IMR-90 (cell line): Measurements from ENCODE around the gene ADAMTS16. TPM values are rescaled to one million over a fixed set of nuclear protein-coding genes. Genes with fewer than 3 reads are reported as not detected.

Experiments used
- ATAC-seq: fragments of 200-7000 bp; cut with Tn5 transposase; 2 replicates; pipeline ENCODE4 v1.9.1; 2020; ENCODE audit warnings: low read depth, mild to moderate bottlenecking, moderate library complexity
- BruUV-seq: library from RNA; stranded (reverse); fragments of 400-500 nt; replicated peaks from 2 replicates; lab custom pipeline; 2021; lab: Mats Ljungman, UMichigan
- CTCF ChIA-PET: fragments of 300-600 bp; formaldehyde crosslinking; extraction: SDS; loops from one replicate; lab custom pipeline; 2021; ENCODE audit warnings: antibody characterized with exemption; lab: Yijun Ruan, JAX
- POLR2A ChIA-PET: fragments of 300-600 bp; sonication (Branson Sonifier 250); formaldehyde crosslinking; loops from one replicate; lab custom pipeline; 2022; ENCODE audit warnings: antibody characterized with exemption; ENCODE audit not compliant: unreplicated experiment; lab: Charles Lee
- DNase-seq: peaks from one replicate; pipeline ENCODE4 v3.0.0; 2013
- H2AFZ ChIP-seq: replicated peaks from 2 replicates; pipeline ENCODE3; 2013; ENCODE audit warnings: low read length, mild to moderate bottlenecking; ENCODE audit not compliant: poor library complexity
- H2AK5ac ChIP-seq: 2 replicates; pipeline ENCODE4 v1.6.1; 2013; ENCODE audit warnings: low read depth, low read length, inconsistent platforms
- H2AK9ac ChIP-seq: replicated peaks from 2 replicates; pipeline ENCODE3; 2013; ENCODE audit warnings: mild to moderate bottlenecking, low read depth, low read length, moderate library complexity; ENCODE audit not compliant: poor library complexity
- H2BK120ac ChIP-seq: 2 replicates; pipeline ENCODE4 v1.6.1; 2013; ENCODE audit warnings: low read depth, low read length, inconsistent platforms
- H2BK15ac ChIP-seq: 3 replicates; pipeline ENCODE4 v1.6.1; 2013; ENCODE audit warnings: low read depth, low read length, inconsistent platforms
- H2BK20ac ChIP-seq: 2 replicates; pipeline ENCODE4 v1.6.1; 2013; ENCODE audit warnings: low read depth, mild to moderate bottlenecking, inconsistent platforms, low read length, moderate library complexity
- H2BK5ac ChIP-seq: 2 replicates; pipeline ENCODE4 v1.6.1; 2013; ENCODE audit warnings: mild to moderate bottlenecking, low read depth, low read length, inconsistent platforms; ENCODE audit not compliant: poor library complexity, severe bottlenecking
- H3K14ac ChIP-seq: replicated peaks from 2 replicates; pipeline ENCODE4 v1.6.1; 2013; ENCODE audit warnings: low read depth, low read length, inconsistent platforms
- H3K18ac ChIP-seq: 2 replicates; pipeline ENCODE4 v1.6.1; 2013; ENCODE audit warnings: low read depth, low read length, control low read depth
- H3K23ac ChIP-seq: 2 replicates; pipeline ENCODE4 v1.6.1; 2013; ENCODE audit warnings: low read depth, low read length, inconsistent platforms
- H3K27ac ChIP-seq: 2 replicates; pipeline ENCODE4 v1.5.1; 2013; ENCODE audit warnings: mild to moderate bottlenecking, control low read depth, low read length; ENCODE audit not compliant: insufficient read depth
- H3K27me3 ChIP-seq: 2 replicates; pipeline ENCODE4 v1.6.1; 2013; ENCODE audit warnings: low read length; ENCODE audit not compliant: control insufficient read depth, insufficient read depth
- H3K36me3 ChIP-seq: 2 replicates; pipeline ENCODE4 v1.6.1; 2013; ENCODE audit warnings: low read length, mixed read lengths; ENCODE audit not compliant: control insufficient read depth, insufficient read depth
- H3K4ac ChIP-seq: 2 replicates; pipeline ENCODE4 v1.6.1; 2013; ENCODE audit warnings: low read depth, low read length, inconsistent platforms
- H3K4me1 ChIP-seq: 2 replicates; pipeline ENCODE4 v1.6.1; 2013; ENCODE audit warnings: low read length, mixed read lengths; ENCODE audit not compliant: control insufficient read depth, insufficient read depth
- H3K4me2 ChIP-seq: 2 replicates; pipeline ENCODE4 v1.6.1; 2013; ENCODE audit warnings: low read depth, mild to moderate bottlenecking, control low read depth, low read length, moderate library complexity
- H3K4me3 ChIP-seq: 2 replicates; pipeline ENCODE4 v1.5.1; 2013; ENCODE audit warnings: low read depth, mild to moderate bottlenecking, control low read depth, low read length, moderate library complexity; ENCODE audit not compliant: insufficient read depth
- H3K56ac ChIP-seq: 2 replicates; pipeline ENCODE4 v1.6.1; 2013; ENCODE audit warnings: low read length, inconsistent platforms; ENCODE audit not compliant: insufficient read depth; ENCODE audit errors: extremely low read depth
- H3K79me1 ChIP-seq, 2 experiments: 2 replicates each; pipeline ENCODE4 v1.6.1; 2013; ENCODE audit warnings: low read length in 2 of 2, inconsistent platforms in 1 of 2, low read depth in 1 of 2
- H3K9ac ChIP-seq: 2 replicates; pipeline ENCODE4 v1.6.1; 2013; ENCODE audit warnings: low read depth, low read length, control low read depth
- H3K9me1 ChIP-seq: 2 replicates; pipeline ENCODE4 v1.6.1; 2013; ENCODE audit warnings: low read length, inconsistent platforms; ENCODE audit not compliant: insufficient read depth
- H3K9me3 ChIP-seq: 2 replicates; pipeline ENCODE4 v1.6.1; 2013; ENCODE audit warnings: low read length; ENCODE audit not compliant: control insufficient read depth, insufficient read depth
- H4K20me1 ChIP-seq: 2 replicates; pipeline ENCODE4 v1.6.1; 2013; ENCODE audit warnings: low read length, inconsistent platforms; ENCODE audit not compliant: insufficient read depth
- H4K5ac ChIP-seq: 2 replicates; pipeline ENCODE4 v1.6.1; 2013; ENCODE audit warnings: mild to moderate bottlenecking, low read depth, low read length, control low read depth
- H4K8ac ChIP-seq, 2 experiments: 2 replicates each; pipeline ENCODE4 v1.6.1; 2013; ENCODE audit warnings: low read depth in 2 of 2, low read length in 2 of 2, control low read depth in 1 of 2, inconsistent platforms in 1 of 2
- H4K91ac ChIP-seq: 2 replicates; pipeline ENCODE4 v1.6.1; 2013; ENCODE audit warnings: low read depth, low read length, inconsistent platforms; ENCODE audit not compliant: insufficient read depth
- BHLHE40 ChIP-seq: fragments of 150-350 bp; IDR thresholded peaks from 2 replicates; pipeline ENCODE4 v1.6.1; 2016; ENCODE audit warnings: mild to moderate bottlenecking, low read depth, low read length
- CEBPB ChIP-seq: IDR thresholded peaks from 2 replicates; pipeline ENCODE4 v1.6.1; 2012; ENCODE audit warnings: low read depth, low read length, improper control_type of control experiment
- CHD1 ChIP-seq: IDR thresholded peaks from 2 replicates; pipeline ENCODE4 v1.6.1; 2012; ENCODE audit warnings: low read depth, low read length, improper control_type of control experiment
- CTCF ChIP-seq: conservative IDR thresholded peaks from 2 replicates; pipeline ENCODE4 v1.5.1; 2012; ENCODE audit warnings: mild to moderate bottlenecking, low read depth, low read length, improper control_type of control experiment
- ELK1 ChIP-seq: fragments of 150-350 bp; IDR thresholded peaks from 2 replicates; pipeline ENCODE4 v1.6.1; 2016; ENCODE audit warnings: low read depth, mild to moderate bottlenecking, low read length, moderate library complexity, borderline replicate concordance
- FOS ChIP-seq: fragments of 150-350 bp; IDR thresholded peaks from 2 replicates; pipeline ENCODE4 v1.6.1; 2016; ENCODE audit warnings: low read depth, low read length
- MAFK ChIP-seq: IDR thresholded peaks from 2 replicates; pipeline ENCODE4 v1.6.1; 2012; ENCODE audit warnings: low read depth, low read length, improper control_type of control experiment
- MAZ ChIP-seq: IDR thresholded peaks from 2 replicates; pipeline ENCODE4 v1.6.1; 2012; ENCODE audit warnings: low read depth, mild to moderate bottlenecking, low read length, improper control_type of control experiment, moderate library complexity, borderline replicate concordance
- MXI1 ChIP-seq: IDR thresholded peaks from 2 replicates; pipeline ENCODE4 v1.6.1; 2012; ENCODE audit warnings: low read depth, mild to moderate bottlenecking, low read length, moderate library complexity, borderline replicate concordance
- NFE2L2 ChIP-seq: fragments of 150-350 bp; IDR thresholded peaks from 2 replicates; pipeline ENCODE4 v1.6.1; 2016; ENCODE audit warnings: low read depth, mild to moderate bottlenecking, low read length
- POLR2A ChIP-seq: IDR thresholded peaks from 2 replicates; pipeline ENCODE4 v1.6.1; 2012; ENCODE audit warnings: mild to moderate bottlenecking, low read depth, low read length
- RAD21 ChIP-seq: IDR thresholded peaks from 2 replicates; pipeline ENCODE4 v1.6.1; 2012; ENCODE audit warnings: low read length, improper control_type of control experiment
- RCOR1 ChIP-seq: IDR thresholded peaks from 2 replicates; pipeline ENCODE4 v1.6.1; 2012; ENCODE audit warnings: mild to moderate bottlenecking, low read length, improper control_type of control experiment; ENCODE audit not compliant: insufficient replicate concordance
- RFX5 ChIP-seq: IDR thresholded peaks from 2 replicates; pipeline ENCODE4 v1.8.0; 2012; ENCODE audit warnings: low read depth, mild to moderate bottlenecking, low read length, moderate library complexity
- SMC3 ChIP-seq: fragments of 150-350 bp; IDR thresholded peaks from 2 replicates; pipeline ENCODE4 v1.6.1; 2016; ENCODE audit warnings: low read depth, mild to moderate bottlenecking, antibody characterized with exemption, low read length, moderate library complexity
- USF2 ChIP-seq: fragments of 150-350 bp; IDR thresholded peaks from 2 replicates; pipeline ENCODE4 v1.6.1; 2017; ENCODE audit warnings: mild to moderate bottlenecking, antibody characterized with exemption, low read length, low read depth
- WGBS, 2 experiments: methylation state at CpG; one replicate each; pipeline versions ENCODE4 v1.1.5 to v1.1.7; 2013; ENCODE audit warnings: missing lambda C conversion rate in 2 of 2; ENCODE audit not compliant: insufficient read length in 1 of 2; ENCODE audit errors: extremely low coverage in 2 of 2; 5-methylcytosine and 5-hydroxymethylcytosine counted together
- dilution Hi-C: fragments of 300-500 bp; cut with HindIII; formaldehyde crosslinking; loops from one replicate; pipeline ENCODE4 v1.14.3; 2018; ENCODE audit warnings: low sequenced_read_pairs; ENCODE audit not compliant: unreplicated experiment
- in situ Hi-C: fragments of 300-500 bp; cut with MboI; formaldehyde crosslinking; loops from 3 replicates; pipeline ENCODE4 v1.14.3; 2019; ENCODE audit warnings: low sequenced_read_pairs, inconsistent platforms, mixed read lengths
- intact Hi-C: fragments of 100-400 bp; cut with micrococcal nuclease; formaldehyde crosslinking; loops from 2 replicates; pipeline ENCODE4 v1.10.0; 2022
- polyA plus RNA-seq, 3 experiments: library from polyadenylated mRNA; depleted of rRNA; stranded (reverse); fragments of >200 nt; gene quantifications; 2 replicates each; pipeline ENCODE4 v1.2.3, GENCODE V29; 2012; ENCODE audit warnings: low replicate concordance in 1 of 3
- total RNA-seq: library from RNA; depleted of rRNA; stranded (reverse); fragments of >200 nt; gene quantifications from 2 replicates; pipeline ENCODE4 v1.2.3, GENCODE V29; 2012

ADAMTS16 gene
- total and polyA plus RNA-seq, 2 of the 4 experiments (the other 2 are of a cell fraction): 0.09 to 0.18 TPM

GRCh38 chr5:5350101-5350500, 210.0 kb downstream of the ADAMTS16 start:
- no peaks in the 10 kb centered on the region for H4K20me1 ChIP-seq
- CTCF ChIA-PET: no interaction called here
- in situ Hi-C loops: no loop called here
- TF ChIP-seq POLR2A (no peak), BHLHE40 (no peak), MAZ (no peak), RAD21 (no peak), CHD1 (no peak), FOS (no peak), CTCF (no peak), RCOR1 (no peak), ELK1 (no peak), NFE2L2 (no peak), CEBPB (no peak), MXI1 (no peak), MAFK (no peak), RFX5 (no peak), USF2 (no peak), SMC3 (no peak)
- ATAC-seq: no peak
- no CpG with 5 or more reads among the region's 9 CpGs for WGBS, 2 experiments
- H2BK15ac ChIP-seq: no peak overlapping the region
- H4K5ac ChIP-seq: no peak overlapping the region
- no peak overlapping the region for H2BK5ac ChIP-seq
- no peak overlapping the region for H4K8ac ChIP-seq
- H3K9me3 ChIP-seq: peaks cover 14% of the 10 kb centered on the region
- no peak overlapping the region for H4K91ac ChIP-seq
- no peak overlapping the region for H3K4me2 ChIP-seq
- no peak for DNase-seq
- H3K4me1 ChIP-seq: no peaks in the 10 kb centered on the region
- H3K27ac ChIP-seq: no peak overlapping the region
- no peak overlapping the region for H2BK20ac ChIP-seq
- H3K14ac ChIP-seq: no peak overlapping the region
- H3K27me3 ChIP-seq: no peaks in the 10 kb centered on the region
- H3K9me1 ChIP-seq: peaks cover 2% of the 10 kb centered on the region; the same call in 1 of the 2 replicates
- no peaks in the 10 kb centered on the region for H3K79me1 ChIP-seq
- no TSS peak for BruUV-seq
- H3K4ac ChIP-seq: no peak overlapping the region
- dilution Hi-C loops: no loop called here
- no peak overlapping the region for H3K23ac ChIP-seq
- no peak overlapping the region for H3K9ac ChIP-seq
- no peak overlapping the region for H2AK5ac ChIP-seq
- intact Hi-C loops: no loop called here
- no peak overlapping the region for H2AFZ ChIP-seq
- no peak overlapping the region for H2BK120ac ChIP-seq
- no peak overlapping the region for H2AK9ac ChIP-seq
- no peak overlapping the region for H3K4me3 ChIP-seq
- no peak overlapping the region for H3K56ac ChIP-seq
- POLR2A ChIA-PET: no interaction called here
- H3K36me3 ChIP-seq: no peaks in the 10 kb centered on the region
- no peak overlapping the region for H3K18ac ChIP-seq
